ENCODE measurements around the gene DZANK1.
"Not testable (repeated sequence)": the region's sequence is repeated elsewhere in the genome, so short reads cannot be mapped to it uniquely, and the experiment has no call there.

The DZANK1 gene

DNA sequence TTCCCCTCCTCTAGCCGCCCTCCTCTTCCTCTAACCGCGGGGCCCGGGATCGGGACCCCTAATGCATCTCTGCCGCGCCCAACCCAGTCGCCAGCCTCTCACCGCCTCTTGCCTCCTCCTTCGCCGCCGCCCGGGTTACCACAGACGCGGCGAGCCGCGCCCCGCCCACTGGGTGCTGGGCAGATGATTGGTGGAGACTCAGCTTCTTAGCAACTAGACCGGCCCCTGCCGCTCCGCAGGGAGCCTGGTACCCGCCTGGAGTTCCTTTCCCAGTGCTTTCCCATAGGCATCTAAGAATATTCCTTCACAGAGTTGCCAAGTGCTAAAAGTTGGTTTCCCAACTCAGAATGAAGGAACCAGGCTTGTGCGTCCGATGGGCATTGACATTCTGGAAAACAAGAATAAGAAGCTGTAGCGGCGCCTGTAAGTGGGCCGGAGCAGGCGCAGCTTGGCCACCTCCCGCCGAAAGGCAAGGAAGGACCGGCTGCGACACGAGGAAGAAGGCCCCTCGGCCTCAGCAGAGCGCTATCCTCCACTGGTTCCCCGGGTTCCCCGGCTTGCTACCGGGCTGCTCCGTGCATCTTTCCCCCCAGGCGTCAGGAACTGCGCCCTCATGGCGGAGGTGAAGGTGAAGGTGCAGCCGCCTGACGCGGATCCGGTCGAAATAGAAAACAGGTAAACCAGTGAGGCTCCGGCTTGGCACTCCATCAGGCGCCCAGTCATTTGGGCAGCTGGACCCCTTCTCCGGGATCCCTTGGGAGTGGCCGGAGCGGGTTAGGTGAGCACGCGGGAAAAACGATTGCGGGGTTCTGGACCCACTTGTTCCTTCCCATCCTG, at the start of gene DZANK1, which contains the start of gene POLR3F:
Gene DZANK1 (minus strand): TSS at position 137 of the 837 bp plus-strand sequence. CDS start 1,672 bp downstream, outside the sequence.
Gene POLR3F (plus strand): TSS at position 497 of the 837 bp plus-strand sequence. CDS start 117 bp downstream, at position 614.
- DNase-seq (ENCODE audit: low spot score), result peak; percentile 99

- DNase-seq (ENCODE audit: low spot score), result no peak
Measured at GRCh38 chr20:18515973-18516372, 49.1 kb upstream of the DZANK1 start.

DNA sequence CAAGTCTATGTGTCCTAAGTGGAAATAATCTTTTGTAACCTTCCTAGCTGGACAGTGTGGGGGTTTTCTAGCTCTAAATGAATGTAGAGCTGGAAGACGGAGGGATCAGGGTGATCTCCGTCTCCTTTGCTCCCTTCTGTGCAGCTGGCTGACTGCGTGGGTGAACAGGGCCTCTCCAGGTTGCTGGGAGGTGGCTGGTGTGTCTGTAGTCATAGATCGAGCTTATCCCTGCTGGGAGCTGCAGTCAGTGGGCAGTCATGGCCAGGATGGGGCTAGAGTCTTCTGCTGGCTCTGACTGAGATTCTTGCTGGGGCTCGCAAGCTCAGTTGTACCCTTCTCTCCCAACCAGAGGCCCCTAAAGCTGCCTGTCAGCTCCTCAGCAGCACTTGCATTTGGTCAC, 47.3 kb upstream of the DZANK1 start:
- DNase-seq (ENCODE audit: low spot score), result no peak

- no peak for DNase-seq (ENCODE audit: low spot score)
Measured at GRCh38 chr20:18513208-18513607, 46.4 kb upstream of the DZANK1 start.

- DNase-seq (ENCODE audit: low spot score), result no peak
Measured at GRCh38 chr20:18511571-18511970, 44.7 kb upstream of the DZANK1 start.

DNA sequence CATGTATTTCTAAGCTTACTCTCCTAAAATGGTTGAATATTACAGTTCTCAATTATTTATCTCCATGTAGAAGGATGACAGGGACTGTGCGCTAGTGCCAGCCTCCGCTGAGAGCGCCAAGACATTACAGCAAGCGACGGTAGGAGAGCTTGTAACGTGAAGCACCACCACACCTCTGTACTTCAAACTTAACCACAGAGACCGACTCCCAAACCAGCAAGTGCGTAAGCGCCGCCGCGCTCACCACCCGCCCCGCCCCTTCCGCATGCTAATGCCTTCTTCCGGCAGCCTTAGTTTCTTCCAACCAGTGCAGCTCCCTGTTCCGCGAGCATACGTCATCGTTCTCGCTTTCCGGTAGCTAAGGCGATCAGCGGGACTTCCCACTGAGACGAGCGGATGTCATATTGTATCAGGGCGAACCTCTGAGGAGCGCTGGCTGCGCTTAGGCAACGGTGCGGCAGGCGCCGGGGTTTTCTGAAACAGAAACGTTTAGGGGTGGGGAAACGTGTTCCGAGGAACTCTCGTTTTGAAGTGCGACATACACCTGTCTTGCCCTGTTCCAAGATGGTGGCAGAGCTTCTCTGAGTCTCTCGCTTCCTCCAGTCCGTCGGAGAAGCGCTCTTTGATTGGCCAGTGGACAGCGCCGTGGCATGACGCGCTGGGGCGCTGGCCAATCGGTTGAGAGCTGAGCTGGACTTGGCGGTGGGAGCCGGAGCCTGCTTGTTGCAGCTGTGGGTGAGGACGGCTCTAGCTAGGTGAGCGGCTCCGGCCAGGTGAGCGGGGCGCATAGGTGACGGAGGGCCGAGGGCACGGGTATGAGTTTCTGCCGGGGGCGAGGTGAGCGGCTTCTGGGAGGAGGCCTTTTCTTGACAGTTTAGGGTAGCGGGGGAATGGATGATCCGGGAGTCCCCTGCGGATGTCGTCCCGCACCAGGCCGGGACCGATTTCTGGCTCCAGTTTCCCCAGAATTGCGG, 40.7 kb upstream of the DZANK1 start, which contains the start of gene SEC23B:
Gene SEC23B (plus strand): TSS at position 723 of the 974 bp plus-strand sequence. CDS start 2,896 bp downstream, outside the sequence.
- DNase-seq (ENCODE audit: low spot score), result peak; percentile 96

DNA sequence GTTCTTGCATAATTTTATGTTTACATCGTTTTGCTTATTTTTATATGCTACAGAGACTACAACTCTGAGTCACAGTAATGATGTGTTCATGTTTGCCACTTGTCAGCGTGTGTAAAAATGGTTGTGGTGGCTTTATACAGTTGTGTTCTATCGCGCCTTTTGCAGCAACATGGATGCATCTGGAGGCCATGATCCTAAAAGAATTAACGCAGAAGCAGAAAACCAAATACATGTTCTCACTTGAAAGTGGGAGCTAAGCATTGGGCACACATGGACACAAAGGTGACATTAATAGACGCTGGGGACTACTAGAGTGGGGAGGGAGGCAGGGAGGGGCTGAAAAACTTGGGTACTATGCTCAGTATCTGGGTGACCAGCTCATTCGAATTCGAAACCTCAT, 39.9 kb upstream of the DZANK1 start:
- DNase-seq (ENCODE audit: low spot score), result no peak

DNA sequence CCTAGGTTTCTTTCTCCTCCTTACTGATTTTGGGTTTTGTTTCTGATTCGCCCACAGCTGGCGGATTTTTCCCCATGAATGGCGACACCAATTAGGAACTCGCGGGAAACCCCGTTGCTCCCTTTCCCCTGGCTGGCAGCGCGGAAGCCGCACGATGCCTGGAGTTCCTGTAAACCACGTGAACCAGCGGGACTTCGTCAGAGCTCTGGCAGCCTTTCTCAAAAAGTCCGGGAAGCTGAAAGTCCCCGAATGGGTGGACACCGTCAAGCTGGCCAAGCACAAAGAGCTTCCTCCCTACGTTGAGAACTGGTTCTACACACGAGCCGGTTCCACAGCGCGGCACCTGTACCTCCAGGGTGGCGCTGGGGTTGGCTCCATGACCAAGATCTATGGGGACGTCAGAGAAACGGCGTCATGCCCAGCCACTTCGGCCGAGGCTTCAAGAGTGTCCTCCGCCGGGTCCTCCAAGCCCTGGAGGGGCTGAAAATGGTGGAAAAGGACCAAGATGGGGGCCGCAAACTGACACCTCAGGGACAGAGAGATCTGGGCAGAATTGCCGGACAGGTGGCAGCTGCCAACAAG, 37.7 kb upstream of the DZANK1 start:
- peak; percentile 37 for DNase-seq (ENCODE audit: low spot score)

- DNase-seq (ENCODE audit: low spot score), result not testable (repeated sequence)
Measured at GRCh38 chr20:18501672-18502071, 34.8 kb upstream of the DZANK1 start.

- DNase-seq (ENCODE audit: low spot score), result no peak
Measured at GRCh38 chr20:18497603-18498002, 30.8 kb upstream of the DZANK1 start.

- DNase-seq (ENCODE audit: low spot score), result peak; percentile 95
Measured at GRCh38 chr20:18496740-18497592, 30.1 kb upstream of the DZANK1 start, which contains the start of gene RBBP9. Gene RBBP9, minus strand, starts transcription at chr20:18497225. Its CDS starts 58 bp downstream, at chr20:18497167.

GRCh38 chr20:18496042-18496441, 29.2 kb upstream of the DZANK1 start:
- DNase-seq (ENCODE audit: low spot score), result no peak

GRCh38 chr20:18488301-18488700, 21.5 kb upstream of the DZANK1 start:
- no peak for DNase-seq (ENCODE audit: low spot score)

DNA sequence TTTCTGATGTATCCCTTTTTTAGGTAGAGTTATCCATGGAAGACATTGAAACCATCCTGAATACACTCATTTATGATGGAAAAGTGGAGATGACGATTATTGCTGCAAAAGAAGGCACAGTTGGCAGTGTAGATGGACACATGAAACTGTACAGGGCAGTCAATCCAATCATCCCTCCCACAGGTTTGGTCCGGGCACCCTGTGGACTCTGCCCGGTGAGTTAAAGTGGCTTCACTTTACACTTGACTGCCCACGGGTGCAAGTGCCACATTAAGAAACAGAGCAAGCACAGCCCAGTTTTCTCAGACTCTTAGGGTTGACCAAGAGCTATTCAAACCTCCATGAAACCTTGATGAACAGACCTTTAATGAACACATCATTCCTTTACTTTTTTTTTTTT, 14.8 kb upstream of the DZANK1 start:
- no peak for DNase-seq (ENCODE audit: low spot score)

GRCh38 chr20:18477821-18478220, 11.0 kb upstream of the DZANK1 start:
- no peak for DNase-seq (ENCODE audit: low spot score)

GRCh38 chr20:18477218-18477617, 10.4 kb upstream of the DZANK1 start:
- DNase-seq (ENCODE audit: low spot score), result no peak

- DNase-seq (ENCODE audit: low spot score), result no peak
Measured at GRCh38 chr20:18466574-18466893, 296 bp downstream of the DZANK1 start.

GRCh38 chr20:18465536-18466200, 1.2 kb downstream of the DZANK1 start:
- no peak for DNase-seq (ENCODE audit: low spot score)

DNA sequence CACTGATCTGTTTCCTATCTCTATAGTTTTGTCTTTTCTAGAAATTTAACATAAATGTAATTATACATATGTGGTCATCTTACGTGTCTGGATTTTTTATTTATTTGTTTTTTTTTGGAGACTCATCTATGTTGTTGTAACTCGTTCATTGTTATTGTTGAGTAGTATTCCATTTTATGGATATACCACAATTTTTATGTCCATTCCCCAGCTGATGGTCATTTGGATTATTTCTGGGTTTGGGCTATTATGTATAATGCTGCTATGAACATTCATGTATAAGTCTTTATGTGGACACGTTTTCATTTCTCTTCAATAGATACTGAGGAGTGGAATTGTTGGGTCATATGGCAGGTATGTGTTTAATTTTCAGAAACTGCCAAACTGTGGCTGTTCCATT, 10.2 kb downstream of the DZANK1 start:
- DNase-seq (ENCODE audit: low spot score), result no peak

DNA sequence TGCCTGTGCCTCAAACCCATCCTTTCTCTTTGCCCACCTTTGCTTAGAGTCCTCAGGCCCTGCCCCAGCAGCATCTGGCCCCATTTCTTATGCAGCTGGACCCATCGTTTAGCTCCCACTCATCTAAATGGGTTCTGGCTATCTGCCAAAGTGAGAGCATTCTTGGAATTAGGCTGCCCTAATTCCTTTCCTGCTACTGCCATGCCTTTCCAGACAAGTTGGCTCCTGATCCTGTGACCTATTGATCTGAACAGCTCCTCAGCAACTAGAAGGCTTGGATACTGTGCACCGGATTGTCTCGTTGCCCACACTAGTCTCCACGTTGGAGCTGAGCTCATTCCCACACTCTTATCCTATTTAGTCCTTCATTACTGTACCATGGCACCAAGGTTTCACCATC, 22.9 kb downstream of the DZANK1 start:
- DNase-seq (ENCODE audit: low spot score), result no peak

DNA sequence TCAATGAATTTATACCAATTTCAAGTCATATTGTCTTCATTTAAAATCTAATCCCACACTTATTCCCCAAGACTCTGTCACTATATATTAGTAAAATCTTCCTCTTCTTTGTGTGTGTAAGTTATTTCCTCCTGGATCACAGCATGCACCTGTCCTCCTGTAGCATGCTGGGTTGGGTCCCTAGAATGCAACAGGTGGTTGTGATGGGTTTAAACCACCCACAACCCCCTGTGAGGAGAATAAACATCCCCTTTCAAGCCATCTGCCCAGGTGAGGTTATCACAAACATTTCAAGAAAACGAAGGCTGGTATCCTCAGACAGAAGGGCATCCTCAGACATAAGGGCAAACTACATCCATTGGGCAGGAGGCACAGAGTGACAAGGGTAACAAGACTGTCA, 26.4 kb downstream of the DZANK1 start:
- no peak for DNase-seq (ENCODE audit: low spot score)
